AG04450 (cell line): Measurements from ENCODE around the gene SLC12A3. TPM values are rescaled to one million over a fixed set of nuclear protein-coding genes. Genes with fewer than 3 reads are reported as not detected.

Source experiments
- CTCF ChIA-PET: fragments of 300-600, 350-600 bp; formaldehyde crosslinking; extraction: SDS; loops from one replicate; lab custom pipeline; 2022; ENCODE audit warnings: antibody characterized with exemption, inconsistent platforms; lab: Charles Lee
- POLR2A ChIA-PET: fragments of 350-600 bp; formaldehyde crosslinking; extraction: SDS; loops from one replicate; lab custom pipeline; 2021; ENCODE audit warnings: antibody characterized with exemption, inconsistent platforms; lab: Yijun Ruan, JAX
- DNase-seq: peaks from one replicate; pipeline ENCODE4 v3.0.0-alpha.2; 2011; ENCODE audit warnings: low read depth, low spot score
- H3K27ac ChIP-seq: one replicate; pipeline ENCODE4 v1.5.1; 2012; ENCODE audit warnings: low read depth, low read length, control low read depth
- H3K27me3 ChIP-seq: one replicate; pipeline ENCODE4 v1.6.0; 2012; ENCODE audit warnings: low read length; ENCODE audit not compliant: control insufficient read depth, insufficient read depth
- H3K4me3 ChIP-seq: 2 replicates; pipeline ENCODE4 v1.5.1; 2011; ENCODE audit warnings: mild to moderate bottlenecking, low read depth, low read length, control low read depth
- H3K9me3 ChIP-seq: 2 replicates; pipeline ENCODE4 v1.5.1; 2012; ENCODE audit warnings: low read length; ENCODE audit not compliant: control insufficient read depth, insufficient read depth
- CTCF ChIP-seq: IDR thresholded peaks from 2 replicates; pipeline ENCODE4 v1.5.1; 2011; ENCODE audit warnings: low read depth, low read length, control low read depth, inconsistent platforms
- polyA plus RNA-seq: library from polyadenylated mRNA; depleted of rRNA; stranded (reverse); fragments of >200 nt; gene quantifications from 2 replicates; pipeline ENCODE4 v1.2.3, GENCODE V29; 2011

SLC12A3 gene
- polyA plus RNA-seq, 1 experiment: not detected

DNA sequence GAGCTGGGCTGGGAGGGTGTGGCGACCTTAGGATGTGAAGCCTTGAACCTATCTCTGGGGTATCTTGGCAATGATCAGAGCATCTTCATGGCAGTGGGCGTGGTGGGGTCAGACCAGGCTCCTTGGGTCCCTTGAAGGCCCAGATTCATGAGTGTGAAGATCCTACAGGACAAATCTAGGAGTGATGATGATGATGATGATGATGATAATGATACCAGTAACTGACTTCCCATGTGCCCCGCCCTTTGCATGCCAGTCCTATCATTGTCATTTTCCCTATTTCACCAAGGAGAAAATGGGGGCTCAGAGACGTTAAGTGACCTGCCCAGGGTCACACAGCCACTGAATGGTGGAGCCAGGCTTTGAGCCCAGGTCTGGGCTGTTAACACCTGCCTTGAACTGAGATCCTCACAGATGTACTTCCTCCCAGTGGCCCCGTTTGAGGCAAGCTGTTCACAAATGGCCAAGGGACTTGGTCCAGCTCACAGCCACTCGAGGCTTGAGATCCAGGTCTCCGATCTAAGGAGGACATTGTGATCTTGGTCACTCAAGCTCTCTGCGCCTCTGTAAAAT lies 13.4 kb downstream of the SLC12A3 start:
- DNase-seq: no peak
- peaks cover 2% of the 10 kb centered on the region for H3K27me3 ChIP-seq
- no peak for TF ChIP-seq CTCF
- H3K27ac ChIP-seq: no peak overlapping the region
- ChIA-PET CTCF (interaction anchor here (3.4 kb wide), 1 partner anchor 11 kb away, joined by 10 read pairs; no protein-coding TSS in a partner anchor), POLR2A (no interaction called here)
- no peak overlapping the region for H3K4me3 ChIP-seq
- H3K9me3 ChIP-seq: no peaks in the 10 kb centered on the region

DNA sequence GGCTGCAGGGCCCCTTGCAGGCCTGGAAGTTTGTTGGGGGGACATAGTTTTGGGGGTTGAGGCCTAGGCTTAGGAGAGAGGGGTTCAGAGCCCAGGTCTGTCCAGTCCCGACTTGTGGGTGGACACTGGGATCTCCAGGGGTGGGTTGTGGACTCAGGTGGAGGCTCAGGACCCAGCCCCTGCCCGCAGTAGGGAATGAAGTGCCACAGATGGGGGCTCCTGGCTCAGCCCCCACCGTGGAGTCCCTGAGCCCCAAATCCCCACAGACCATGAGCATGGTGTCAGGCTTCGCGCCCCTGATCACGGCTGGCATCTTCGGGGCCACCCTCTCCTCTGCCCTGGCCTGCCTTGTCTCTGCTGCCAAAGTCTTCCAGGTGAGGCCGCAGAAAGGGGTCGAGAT lies 14.3 kb downstream of the SLC12A3 start:
- ChIA-PET CTCF (interaction anchor here (3.4 kb wide), 1 partner anchor 12 kb away, joined by 10 read pairs; no protein-coding TSS in a partner anchor), POLR2A (no interaction called here)
- no peak for TF ChIP-seq CTCF
- DNase-seq: no peak
- no peak overlapping the region for H3K27ac ChIP-seq
- H3K4me3 ChIP-seq: no peak overlapping the region
- H3K27me3 ChIP-seq: peaks cover 2% of the 10 kb centered on the region
- no peaks in the 10 kb centered on the region for H3K9me3 ChIP-seq

DNA sequence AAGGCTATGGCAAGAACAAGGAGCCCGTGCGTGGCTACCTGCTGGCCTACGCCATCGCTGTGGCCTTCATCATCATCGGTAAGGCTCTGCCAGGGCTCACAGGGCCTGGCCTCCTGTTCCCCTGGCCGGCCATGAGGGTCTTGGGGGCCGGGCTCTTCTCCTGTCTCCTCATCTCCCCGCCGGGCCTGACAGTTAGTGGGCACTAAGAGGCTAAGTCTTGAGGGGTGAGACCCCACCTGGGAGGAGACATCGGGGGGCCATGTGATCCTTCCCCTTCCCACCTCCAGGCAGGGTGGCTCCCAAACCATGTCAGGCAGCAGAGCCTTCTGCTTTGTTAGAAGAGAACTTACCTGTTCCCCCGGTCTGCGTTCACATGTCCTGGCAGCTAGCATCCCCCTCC lies 15.2 kb downstream of the SLC12A3 start:
- ChIA-PET POLR2A (no interaction called here), CTCF (interaction anchor here (3.4 kb wide), 1 partner anchor 13 kb away, joined by 10 read pairs; no protein-coding TSS in a partner anchor)
- Histone ChIP-seq H3K4me3 (no peak overlapping the region), H3K9me3 (no peaks in the 10 kb centered on the region), H3K27me3 (peaks cover 2% of the 10 kb centered on the region), H3K27ac (no peak overlapping the region)
- no peak for DNase-seq
- TF ChIP-seq CTCF: no peak

GRCh38 chr16:56880685-56881084 lies 15.7 kb downstream of the SLC12A3 start:
- no peak for DNase-seq
- H3K9me3 ChIP-seq: no peaks in the 10 kb centered on the region
- H3K4me3 ChIP-seq: no peak overlapping the region
- no peak overlapping the region for H3K27ac ChIP-seq
- peaks cover 2% of the 10 kb centered on the region for H3K27me3 ChIP-seq
- ChIA-PET CTCF (no interaction called here), POLR2A (no interaction called here)
- no peak for TF ChIP-seq CTCF

GRCh38 chr16:56882077-56882800 lies 17.2 kb downstream of the SLC12A3 start:
- no peak for DNase-seq
- Histone ChIP-seq H3K9me3 (no peaks in the 10 kb centered on the region), H3K4me3 (no peak overlapping the region), H3K27me3 (peaks cover 2% of the 10 kb centered on the region), H3K27ac (no peak overlapping the region)
- no peak for TF ChIP-seq CTCF
- ChIA-PET POLR2A (interaction anchor here (1.9 kb wide), 1 partner anchor 49 kb away, joined by 7 read pairs; the partner anchor contains the start of gene HERPUD1), CTCF (no interaction called here)
